ENCODE results near the gene ARAP2.

Gene ARAP2

GRCh38 chr4:36209941-36210649 lies 34.2 kb downstream of the ARAP2 start:
- Histone ChIP-seq H3K27me3 (ENCODE audit: control insufficient read depth in 1 of 2, insufficient read depth in 2 of 2, low read length in 2 of 2) (no peaks in the 10 kb centered on the region), H3K27ac (ENCODE audit: low read depth, low read length) (no peak overlapping the region), H3K4me3 (ENCODE audit: low read depth in 1 of 2, low read length in 2 of 2) (no peak overlapping the region), H3K9me3 (ENCODE audit: low read length) (no peaks in the 10 kb centered on the region), H3K9ac (ENCODE audit: low read length) (no peak overlapping the region), H3K36me3 (ENCODE audit: insufficient read depth, low read length) (no peaks in the 10 kb centered on the region), H3K4me1 (ENCODE audit: insufficient read depth, low read length) (no peaks in the 10 kb centered on the region)

DNA sequence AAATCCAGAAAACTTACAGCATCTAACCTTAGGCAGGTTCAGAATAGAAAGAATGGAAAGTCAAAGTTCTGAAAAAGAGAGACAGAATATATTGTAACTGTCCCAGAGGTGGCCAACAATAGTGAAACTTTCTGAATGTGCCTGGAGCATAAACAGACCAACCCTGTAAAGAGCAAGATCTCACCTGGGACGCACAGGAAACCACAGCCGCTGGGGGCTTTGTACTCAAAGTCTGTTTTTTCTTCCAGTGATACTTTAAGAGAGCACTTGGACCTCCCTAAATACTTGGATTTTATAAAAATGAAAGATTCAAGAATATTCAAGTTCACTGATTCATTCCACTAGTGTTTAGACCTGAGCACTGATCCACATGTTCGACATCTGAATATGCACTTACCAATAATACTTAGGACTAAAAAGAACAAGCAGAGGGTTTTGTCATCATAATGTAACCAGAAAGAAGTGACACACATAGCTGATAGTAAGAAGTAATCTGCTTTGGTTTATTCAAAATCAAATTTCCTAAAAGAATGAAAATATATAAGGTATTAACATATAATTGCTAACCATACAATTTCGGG lies 35.3 kb downstream of the ARAP2 start:
- Histone ChIP-seq H3K27ac (ENCODE audit: low read depth, low read length) (no peak overlapping the region), H3K9me3 (ENCODE audit: low read length) (no peaks in the 10 kb centered on the region), H3K4me1 (ENCODE audit: insufficient read depth, low read length) (no peaks in the 10 kb centered on the region), H3K9ac (ENCODE audit: low read length) (no peak overlapping the region), H3K27me3 (ENCODE audit: control insufficient read depth in 1 of 2, insufficient read depth in 2 of 2, low read length in 2 of 2) (no peaks in the 10 kb centered on the region), H3K4me3 (ENCODE audit: low read depth in 1 of 2, low read length in 2 of 2) (no peak overlapping the region), H3K36me3 (ENCODE audit: insufficient read depth, low read length) (no peaks in the 10 kb centered on the region)

- no peaks in the 10 kb centered on the region for H3K27me3 ChIP-seq (ENCODE audit: control insufficient read depth in 1 of 2, insufficient read depth in 2 of 2, low read length in 2 of 2)
- no peaks in the 10 kb centered on the region for H3K36me3 ChIP-seq (ENCODE audit: insufficient read depth, low read length)
- H3K4me3 ChIP-seq (ENCODE audit: low read depth in 1 of 2, low read length in 2 of 2), result no peak overlapping the region
- H3K4me1 ChIP-seq (ENCODE audit: insufficient read depth, low read length), result no peaks in the 10 kb centered on the region
- no peak overlapping the region for H3K27ac ChIP-seq (ENCODE audit: low read depth, low read length)
- H3K9ac ChIP-seq (ENCODE audit: low read length), result no peak overlapping the region
- no peaks in the 10 kb centered on the region for H3K9me3 ChIP-seq (ENCODE audit: low read length)
These were observed 36.3 kb downstream of the ARAP2 start for GRCh38 chr4:36207831-36208520.

DNA sequence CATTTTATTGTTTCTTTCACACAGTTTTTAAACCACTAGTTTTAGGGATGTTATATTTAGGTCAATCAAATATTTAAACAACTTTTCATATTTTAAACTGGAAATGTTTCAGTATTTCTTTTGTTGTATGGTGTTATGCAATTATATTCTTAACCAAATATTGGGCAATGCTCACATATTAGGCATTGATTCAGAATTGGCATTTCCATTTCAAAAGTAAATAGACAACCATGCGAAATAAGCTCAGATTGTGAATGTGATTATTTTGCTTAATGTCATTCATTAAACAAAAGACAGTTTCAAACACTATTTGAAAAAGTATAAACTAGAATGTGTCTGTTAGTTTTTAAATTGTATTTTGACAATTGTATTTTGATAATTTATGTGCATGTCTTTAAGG lies 36.9 kb downstream of the ARAP2 start:
- no peaks in the 10 kb centered on the region for H3K27me3 ChIP-seq (ENCODE audit: control insufficient read depth in 1 of 2, insufficient read depth in 2 of 2, low read length in 2 of 2)
- no peak overlapping the region for H3K27ac ChIP-seq (ENCODE audit: low read depth, low read length)
- H3K9me3 ChIP-seq (ENCODE audit: low read length), result no peaks in the 10 kb centered on the region
- H3K36me3 ChIP-seq (ENCODE audit: insufficient read depth, low read length), result no peaks in the 10 kb centered on the region
- H3K4me3 ChIP-seq (ENCODE audit: low read depth in 1 of 2, low read length in 2 of 2), result no peak overlapping the region
- H3K9ac ChIP-seq (ENCODE audit: low read length), result no peak overlapping the region
- no peaks in the 10 kb centered on the region for H3K4me1 ChIP-seq (ENCODE audit: insufficient read depth, low read length)

- Histone ChIP-seq H3K9me3 (ENCODE audit: low read length) (no peaks in the 10 kb centered on the region), H3K4me1 (ENCODE audit: insufficient read depth, low read length) (no peaks in the 10 kb centered on the region), H3K27me3 (ENCODE audit: control insufficient read depth in 1 of 2, insufficient read depth in 2 of 2, low read length in 2 of 2) (no peaks in the 10 kb centered on the region), H3K36me3 (ENCODE audit: insufficient read depth, low read length) (no peaks in the 10 kb centered on the region), H3K4me3 (ENCODE audit: low read depth in 1 of 2, low read length in 2 of 2) (no peak overlapping the region), H3K9ac (ENCODE audit: low read length) (no peak overlapping the region), H3K27ac (ENCODE audit: low read depth, low read length) (no peak overlapping the region)
These were observed 37.6 kb downstream of the ARAP2 start for GRCh38 chr4:36206603-36207311.

DNA sequence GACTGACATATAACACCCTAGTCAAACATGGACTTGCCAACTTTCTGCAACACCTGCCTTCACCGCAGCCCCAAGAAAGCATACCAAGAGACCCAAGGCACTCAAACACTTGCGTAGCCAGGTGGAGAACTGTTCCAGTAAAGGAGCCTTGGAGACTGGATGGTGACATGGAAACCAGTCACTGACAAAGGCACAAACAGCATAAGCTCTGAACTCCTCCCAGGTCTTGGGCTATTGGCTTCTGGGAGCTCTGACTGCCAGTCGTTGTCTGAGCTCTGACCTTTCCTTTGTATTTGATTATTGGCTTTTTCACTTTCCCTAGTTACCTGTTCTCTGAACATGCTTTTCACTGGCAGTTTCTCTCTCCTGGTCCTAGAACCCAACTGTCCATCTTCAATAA lies 38.3 kb downstream of the ARAP2 start:
- H3K4me1 ChIP-seq (ENCODE audit: insufficient read depth, low read length), result no peaks in the 10 kb centered on the region
- no peak overlapping the region for H3K27ac ChIP-seq (ENCODE audit: low read depth, low read length)
- H3K36me3 ChIP-seq (ENCODE audit: insufficient read depth, low read length), result no peaks in the 10 kb centered on the region
- no peak overlapping the region for H3K4me3 ChIP-seq (ENCODE audit: low read depth in 1 of 2, low read length in 2 of 2)
- no peak overlapping the region for H3K9ac ChIP-seq (ENCODE audit: low read length)
- no peaks in the 10 kb centered on the region for H3K27me3 ChIP-seq (ENCODE audit: control insufficient read depth in 1 of 2, insufficient read depth in 2 of 2, low read length in 2 of 2)
- no peaks in the 10 kb centered on the region for H3K9me3 ChIP-seq (ENCODE audit: low read length)

GRCh38 chr4:36198861-36199260 lies 45.5 kb downstream of the ARAP2 start:
- H3K36me3 ChIP-seq (ENCODE audit: insufficient read depth, low read length), result no peaks in the 10 kb centered on the region
- no peak overlapping the region for H3K4me3 ChIP-seq (ENCODE audit: low read depth in 1 of 2, low read length in 2 of 2)
- H3K27me3 ChIP-seq (ENCODE audit: control insufficient read depth in 1 of 2, insufficient read depth in 2 of 2, low read length in 2 of 2), result no peaks in the 10 kb centered on the region
- H3K27ac ChIP-seq (ENCODE audit: low read depth, low read length), result no peak overlapping the region
- no peaks in the 10 kb centered on the region for H3K9me3 ChIP-seq (ENCODE audit: low read length)
- no peaks in the 10 kb centered on the region for H3K4me1 ChIP-seq (ENCODE audit: insufficient read depth, low read length)
- no peak overlapping the region for H3K9ac ChIP-seq (ENCODE audit: low read length)

- no peaks in the 10 kb centered on the region for H3K4me1 ChIP-seq (ENCODE audit: insufficient read depth, low read length)
- H3K9ac ChIP-seq (ENCODE audit: low read length), result no peak overlapping the region
- no peak overlapping the region for H3K27ac ChIP-seq (ENCODE audit: low read depth, low read length)
- H3K27me3 ChIP-seq (ENCODE audit: control insufficient read depth in 1 of 2, insufficient read depth in 2 of 2, low read length in 2 of 2), result no peaks in the 10 kb centered on the region
- H3K9me3 ChIP-seq (ENCODE audit: low read length), result no peaks in the 10 kb centered on the region
- no peak overlapping the region for H3K4me3 ChIP-seq (ENCODE audit: low read depth in 1 of 2, low read length in 2 of 2)
- H3K36me3 ChIP-seq (ENCODE audit: insufficient read depth, low read length), result no peaks in the 10 kb centered on the region
These were observed 46.1 kb downstream of the ARAP2 start for GRCh38 chr4:36198068-36198808.

DNA sequence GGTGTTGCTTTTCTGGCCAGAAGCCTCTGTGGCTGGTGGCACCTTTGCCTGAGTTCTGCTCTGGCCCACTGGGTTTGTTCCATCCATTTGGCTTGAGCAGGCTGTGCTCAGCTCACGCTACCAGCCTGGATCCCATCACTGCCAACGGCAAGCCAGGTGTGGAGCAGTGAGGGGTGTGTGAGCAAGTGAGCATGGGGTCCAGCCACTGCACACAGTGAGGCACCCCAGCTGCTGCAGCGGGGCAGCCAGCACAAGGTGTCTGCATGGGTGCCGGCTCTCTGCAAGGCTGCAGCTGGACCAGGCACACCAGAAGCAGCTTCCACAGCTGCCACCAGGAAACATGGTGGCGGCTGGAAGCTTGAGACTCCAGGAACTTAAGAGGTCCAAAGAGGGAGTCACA lies 46.8 kb downstream of the ARAP2 start:
- no peak overlapping the region for H3K9ac ChIP-seq (ENCODE audit: low read length)
- H3K27ac ChIP-seq (ENCODE audit: low read depth, low read length), result no peak overlapping the region

DNA sequence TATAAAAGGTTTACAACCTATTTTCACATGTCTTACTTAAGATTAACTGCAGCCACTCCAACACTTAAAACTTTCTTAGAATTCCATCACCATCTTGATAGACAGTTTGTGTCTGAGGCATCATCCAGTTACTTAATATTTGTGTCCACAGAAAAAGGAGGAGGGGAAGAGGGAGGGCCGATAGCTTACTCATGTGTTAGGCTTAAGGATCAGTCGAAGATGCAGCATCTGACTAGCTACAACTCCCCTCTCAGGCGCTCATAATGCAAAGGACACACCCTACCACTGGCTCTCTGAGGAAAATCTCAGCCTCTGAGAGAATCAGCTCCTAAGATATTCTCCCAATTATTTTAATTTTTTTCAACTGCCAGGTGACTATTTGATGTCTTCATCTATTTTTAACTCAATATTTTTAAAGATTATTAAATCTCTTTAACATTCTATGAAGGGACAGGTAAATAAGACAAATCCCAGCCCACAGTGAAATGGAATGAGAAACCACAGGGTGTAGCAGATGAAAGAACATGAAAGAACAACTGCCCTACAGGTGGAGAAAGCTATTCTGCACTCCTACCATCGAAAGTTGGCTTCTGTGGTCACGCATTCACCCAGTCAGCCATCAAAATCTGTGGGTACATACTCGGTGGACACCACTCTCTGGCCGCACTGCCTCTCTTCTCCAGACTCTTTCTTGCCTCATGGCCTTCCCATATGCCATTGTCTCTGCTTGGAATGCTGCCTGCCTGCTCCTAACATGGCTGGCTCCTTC lies 48.0 kb downstream of the ARAP2 start:
- no peaks in the 10 kb centered on the region for H3K36me3 ChIP-seq (ENCODE audit: insufficient read depth, low read length)
- no peak overlapping the region for H3K27ac ChIP-seq (ENCODE audit: low read depth, low read length)
- H3K4me1 ChIP-seq (ENCODE audit: insufficient read depth, low read length), result no peaks in the 10 kb centered on the region
- H3K9ac ChIP-seq (ENCODE audit: low read length), result no peak overlapping the region
- H3K9me3 ChIP-seq (ENCODE audit: low read length), result no peaks in the 10 kb centered on the region
- H3K4me3 ChIP-seq (ENCODE audit: low read depth in 1 of 2, low read length in 2 of 2), result no peak overlapping the region
- no peaks in the 10 kb centered on the region for H3K27me3 ChIP-seq (ENCODE audit: control insufficient read depth in 1 of 2, insufficient read depth in 2 of 2, low read length in 2 of 2)

More for the DNA sequence above, 46.8 kb downstream of the ARAP2 start:
- Histone ChIP-seq H3K4me3 (ENCODE audit: low read depth in 1 of 2, low read length in 2 of 2) (no peak overlapping the region), H3K27me3 (ENCODE audit: control insufficient read depth in 1 of 2, insufficient read depth in 2 of 2, low read length in 2 of 2) (no peaks in the 10 kb centered on the region), H3K9me3 (ENCODE audit: low read length) (no peaks in the 10 kb centered on the region), H3K4me1 (ENCODE audit: insufficient read depth, low read length) (no peaks in the 10 kb centered on the region), H3K36me3 (ENCODE audit: insufficient read depth, low read length) (no peaks in the 10 kb centered on the region)

Measured in muscle layer of colon (tissue), 2 donors.